GM12891 (cell line): ENCODE measurements around the gene POPDC3.

ENCODE experiments used
- DNase-seq: peaks from one replicate; pipeline ENCODE4 v3.0.0; 2011; ENCODE audit warnings: low spot score; ENCODE audit not compliant: insufficient read length
- FAIRE-seq: peaks from 2 replicates; lab custom pipeline; 2011; peaks lifted over from hg19 to GRCh38; lab: Jason Lieb, UNC
- PAX5 ChIP-seq: IDR thresholded peaks from 2 replicates; pipeline ENCODE4 v1.6.1; 2011; ENCODE audit warnings: low read length, moderate library complexity, mild to moderate bottlenecking; ENCODE audit not compliant: insufficient read depth, severe bottlenecking
- POLR2A ChIP-seq: IDR thresholded peaks from 2 replicates; pipeline ENCODE4 v1.6.1; 2011; ENCODE audit warnings: low read depth, low read length, control low read depth
- POLR2AphosphoS5 ChIP-seq: IDR thresholded peaks from 2 replicates; pipeline ENCODE4 v1.6.1; 2011; ENCODE audit warnings: low read depth, low read length, control low read depth
- POU2F2 ChIP-seq: IDR thresholded peaks from 2 replicates; pipeline ENCODE4 v1.6.1; 2011; ENCODE audit warnings: low read depth, mild to moderate bottlenecking, control low read depth, low read length, moderate library complexity
- SPI1 ChIP-seq: IDR thresholded peaks from 2 replicates; pipeline ENCODE4 v1.6.1; 2011; ENCODE audit warnings: low read depth, low read length, control low read depth
- TAF1 ChIP-seq: IDR thresholded peaks from 2 replicates; pipeline ENCODE4 v1.6.1; 2011; ENCODE audit warnings: low read depth, low read length, control low read depth

POPDC3 gene

GRCh38 chr6:105212587-105212986 is 32.8 kb upstream of the POPDC3 start:
- no peak for FAIRE-seq

GRCh38 chr6:105211831-105212230 is 32.0 kb upstream of the POPDC3 start:
- no peak for TF ChIP-seq TAF1
- no peak for TF ChIP-seq POLR2AphosphoS5
- TF ChIP-seq SPI1 = no peak
- TF ChIP-seq PAX5 = no peak
- no peak for TF ChIP-seq POLR2A
- no peak for TF ChIP-seq POU2F2
- no peak for DNase-seq
- FAIRE-seq = no peak

More at GRCh38 chr6:105212587-105212986, 32.8 kb upstream of the POPDC3 start:
- DNase-seq = no peak
- peak; percentile 42; the same call in 1 of the 2 replicates for TF ChIP-seq POU2F2
- TF ChIP-seq POLR2AphosphoS5 = no peak

DNA sequence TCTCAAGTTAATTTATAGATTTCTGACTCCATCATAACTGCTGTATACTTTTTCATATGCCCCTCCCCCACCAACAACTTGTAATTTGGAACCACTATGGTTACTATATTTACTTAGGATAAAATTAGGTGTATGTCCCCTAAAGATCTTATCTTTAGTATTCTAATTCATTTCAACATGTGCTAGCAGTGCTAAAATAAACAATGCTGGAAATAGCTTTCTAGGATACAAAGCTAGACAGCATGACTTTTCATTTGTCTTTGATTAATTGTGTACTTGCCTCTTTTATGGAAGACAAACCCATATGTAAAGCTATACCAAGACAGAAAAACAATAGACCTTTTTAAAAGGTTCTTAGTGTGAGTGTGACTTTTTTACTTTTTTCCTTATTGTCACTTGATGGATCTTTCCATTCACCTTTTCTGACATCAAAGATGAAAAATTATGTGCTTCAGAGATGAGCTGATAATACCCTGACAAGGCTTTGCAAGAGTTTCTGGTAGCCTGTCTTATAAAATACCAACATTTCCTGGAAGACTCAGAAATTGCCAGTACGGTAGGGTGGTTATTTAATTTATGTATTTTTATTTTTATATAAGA is 31.2 kb upstream of the POPDC3 start:
- FAIRE-seq = no peak
- DNase-seq = no peak

GRCh38 chr6:105209950-105210706 is 30.3 kb upstream of the POPDC3 start:
- no peak for TF ChIP-seq SPI1
- FAIRE-seq (no peak), DNase-seq (no peak)

More for the DNA sequence above, 31.2 kb upstream of the POPDC3 start:
- TF ChIP-seq POU2F2 (no peak), TAF1 (no peak), SPI1 (no peak), POLR2AphosphoS5 (no peak), PAX5 (no peak), POLR2A (no peak)

DNA sequence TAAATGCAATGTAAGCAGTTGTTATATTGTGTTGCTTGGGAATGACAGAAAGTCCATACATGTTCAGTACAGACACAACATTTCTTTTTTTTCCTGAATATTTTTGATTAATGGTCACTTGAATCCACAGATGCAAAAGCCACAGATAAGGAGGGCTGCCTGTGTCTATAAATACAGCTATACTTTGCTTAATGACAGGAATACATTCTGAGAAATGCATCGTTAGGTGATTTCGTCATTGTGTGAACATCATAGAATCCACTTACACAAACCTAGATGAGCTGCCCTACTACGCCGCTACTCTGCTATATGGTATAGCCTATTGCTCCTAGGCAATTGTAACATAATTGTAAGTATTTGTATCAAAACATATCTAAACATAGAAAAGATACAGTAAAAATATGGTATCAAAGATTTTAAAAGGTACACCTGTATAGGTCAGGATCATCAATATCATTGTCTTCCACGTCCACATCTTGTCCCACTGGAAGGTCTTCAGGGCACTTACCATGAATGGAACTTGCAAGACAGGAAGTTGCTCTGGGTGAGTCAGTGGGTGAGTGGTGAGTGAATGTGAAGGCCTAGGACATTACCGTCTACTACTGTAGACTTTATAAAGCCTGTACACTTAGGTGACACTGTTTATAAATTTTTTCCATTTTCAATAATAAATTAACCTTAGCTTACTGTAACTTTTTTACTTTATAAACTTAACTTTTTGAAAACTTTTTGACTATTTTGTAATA is 27.9 kb upstream of the POPDC3 start:
- TF ChIP-seq TAF1 (no peak), POLR2AphosphoS5 (no peak), POLR2A (no peak), POU2F2 (no peak), PAX5 (no peak), SPI1 (no peak)
- DNase-seq (no peak), FAIRE-seq (no peak)

GRCh38 chr6:105204768-105205167 is 25.0 kb upstream of the POPDC3 start:
- no peak for TF ChIP-seq SPI1
- no peak for TF ChIP-seq POLR2A
- no peak for TF ChIP-seq TAF1
- TF ChIP-seq PAX5 = no peak
- no peak for TF ChIP-seq POU2F2
- TF ChIP-seq POLR2AphosphoS5 = no peak
- FAIRE-seq (no peak), DNase-seq (no peak)

GRCh38 chr6:105204331-105204730 is 24.5 kb upstream of the POPDC3 start:
- no peak for DNase-seq
- TF ChIP-seq PAX5 (no peak), SPI1 (no peak), POLR2AphosphoS5 (no peak), POLR2A (no peak), TAF1 (no peak), POU2F2 (no peak)
- no peak for FAIRE-seq

DNA sequence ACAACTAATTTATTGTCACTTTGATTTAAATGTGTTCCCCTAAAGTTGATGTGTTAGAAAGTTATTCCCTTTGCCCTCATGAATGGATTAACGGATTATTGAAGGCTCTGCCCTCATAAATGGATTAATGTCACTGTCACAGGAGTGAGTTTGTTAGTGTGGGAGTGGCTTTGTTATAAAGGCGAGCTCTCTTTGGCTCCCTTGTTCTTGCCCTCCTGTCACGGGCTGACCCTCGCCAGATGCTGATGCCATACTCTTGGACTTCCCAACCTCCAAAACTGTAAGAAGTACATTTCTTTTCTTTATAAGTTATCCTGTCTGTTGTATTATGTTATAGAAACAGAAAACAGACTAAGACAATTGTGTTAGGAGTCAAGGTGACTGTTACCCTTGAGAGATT is 22.7 kb upstream of the POPDC3 start:
- FAIRE-seq (no peak), DNase-seq (no peak)
- TF ChIP-seq POLR2AphosphoS5 (no peak), POU2F2 (no peak), PAX5 (no peak), POLR2A (no peak), TAF1 (no peak), SPI1 (no peak)

GRCh38 chr6:105200133-105200730 is 20.4 kb upstream of the POPDC3 start:
- no peak for DNase-seq
- TF ChIP-seq POLR2AphosphoS5 = no peak
- no peak for FAIRE-seq

DNA sequence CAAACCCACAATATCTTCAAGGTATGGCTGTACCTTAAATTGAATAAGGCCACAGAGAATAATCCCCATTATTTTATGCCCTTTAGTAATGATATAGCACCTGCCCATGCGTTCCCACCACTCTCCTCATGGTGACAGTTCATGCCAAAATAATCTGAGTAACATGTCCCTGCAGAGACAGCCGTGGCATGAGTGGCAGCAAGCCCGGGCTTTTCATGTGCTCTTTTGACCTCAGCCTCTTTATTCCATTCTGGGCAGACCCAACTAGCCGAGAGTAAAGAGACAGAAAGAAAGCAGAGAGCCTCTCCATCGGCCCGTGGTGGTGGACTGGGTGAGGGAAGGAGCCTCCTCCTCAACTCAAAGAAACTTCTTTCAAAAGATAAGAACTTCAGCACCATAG is 19.9 kb upstream of the POPDC3 start:
- DNase-seq (no peak), FAIRE-seq (no peak)
- TF ChIP-seq POLR2A (no peak), POU2F2 (no peak), PAX5 (no peak), TAF1 (no peak), SPI1 (no peak), POLR2AphosphoS5 (no peak)
